ENCODE data around the gene FXYD3.

Gene FXYD3

GRCh38 chr19:35077411-35078223 lies 38.0 kb upstream of the FXYD3 start:
- Histone ChIP-seq H3K27me3 (ENCODE audit: insufficient read depth, low read length) (peaks cover 13% of the 10 kb centered on the region), H3K36me3 (ENCODE audit: insufficient read depth, low read length) (no peaks in the 10 kb centered on the region), H3K4me1 (ENCODE audit: insufficient read depth, low read length) (no peaks in the 10 kb centered on the region), H3K9me3 (ENCODE audit: low read length) (no peaks in the 10 kb centered on the region), H3K4me3 (ENCODE audit: low read length) (no peak overlapping the region), H2AFZ (ENCODE audit: low read depth, low read length) (no peak overlapping the region)

GRCh38 chr19:35079826-35080225 lies 35.8 kb upstream of the FXYD3 start:
- no peak overlapping the region for H2AFZ ChIP-seq (ENCODE audit: low read depth, low read length)
- no peaks in the 10 kb centered on the region for H3K9me3 ChIP-seq (ENCODE audit: low read length)
- H3K27me3 ChIP-seq (ENCODE audit: insufficient read depth, low read length), result peaks cover 13% of the 10 kb centered on the region
- no peak overlapping the region for H3K4me3 ChIP-seq (ENCODE audit: low read length)
- no peaks in the 10 kb centered on the region for H3K4me1 ChIP-seq (ENCODE audit: insufficient read depth, low read length)
- no peaks in the 10 kb centered on the region for H3K36me3 ChIP-seq (ENCODE audit: insufficient read depth, low read length)

- Histone ChIP-seq H2AFZ (ENCODE audit: low read depth, low read length) (no peak overlapping the region), H3K9me3 (ENCODE audit: low read length) (no peaks in the 10 kb centered on the region), H3K27me3 (ENCODE audit: insufficient read depth, low read length) (peaks cover 10% of the 10 kb centered on the region), H3K4me3 (ENCODE audit: low read length) (no peak overlapping the region), H3K4me1 (ENCODE audit: insufficient read depth, low read length) (no peaks in the 10 kb centered on the region), H3K36me3 (ENCODE audit: insufficient read depth, low read length) (no peaks in the 10 kb centered on the region)
Observed at GRCh38 chr19:35080613-35081170, 34.9 kb upstream of the FXYD3 start.

- no peak overlapping the region for H3K4me3 ChIP-seq (ENCODE audit: low read length)
- H3K4me1 ChIP-seq (ENCODE audit: insufficient read depth, low read length), result no peaks in the 10 kb centered on the region
- no peaks in the 10 kb centered on the region for H3K9me3 ChIP-seq (ENCODE audit: low read length)
- no peak overlapping the region for H2AFZ ChIP-seq (ENCODE audit: low read depth, low read length)
- no peaks in the 10 kb centered on the region for H3K36me3 ChIP-seq (ENCODE audit: insufficient read depth, low read length)
- H3K27me3 ChIP-seq (ENCODE audit: insufficient read depth, low read length), result peaks cover 10% of the 10 kb centered on the region
Observed at GRCh38 chr19:35081201-35081600, 34.4 kb upstream of the FXYD3 start.

GRCh38 chr19:35083691-35084508 lies 31.7 kb upstream of the FXYD3 start:
- no peaks in the 10 kb centered on the region for H3K36me3 ChIP-seq (ENCODE audit: insufficient read depth, low read length)
- peaks cover 13% of the 10 kb centered on the region for H3K27me3 ChIP-seq (ENCODE audit: insufficient read depth, low read length)
- H2AFZ ChIP-seq (ENCODE audit: low read depth, low read length), result no peak overlapping the region
- no peaks in the 10 kb centered on the region for H3K9me3 ChIP-seq (ENCODE audit: low read length)
- H3K4me3 ChIP-seq (ENCODE audit: low read length), result no peak overlapping the region
- no peaks in the 10 kb centered on the region for H3K4me1 ChIP-seq (ENCODE audit: insufficient read depth, low read length)

- H2AFZ ChIP-seq (ENCODE audit: low read depth, low read length), result no peak overlapping the region
- H3K9me3 ChIP-seq (ENCODE audit: low read length), result no peaks in the 10 kb centered on the region
- H3K27me3 ChIP-seq (ENCODE audit: insufficient read depth, low read length), result peaks cover 11% of the 10 kb centered on the region
- no peak overlapping the region for H3K4me3 ChIP-seq (ENCODE audit: low read length)
- no peaks in the 10 kb centered on the region for H3K4me1 ChIP-seq (ENCODE audit: insufficient read depth, low read length)
- no peaks in the 10 kb centered on the region for H3K36me3 ChIP-seq (ENCODE audit: insufficient read depth, low read length)
Observed at GRCh38 chr19:35084509-35084762, 31.2 kb upstream of the FXYD3 start.

- Histone ChIP-seq H3K4me1 (ENCODE audit: insufficient read depth, low read length) (no peaks in the 10 kb centered on the region), H3K4me3 (ENCODE audit: low read length) (no peak overlapping the region), H3K36me3 (ENCODE audit: insufficient read depth, low read length) (no peaks in the 10 kb centered on the region), H2AFZ (ENCODE audit: low read depth, low read length) (no peak overlapping the region), H3K27me3 (ENCODE audit: insufficient read depth, low read length) (peaks cover 3% of the 10 kb centered on the region), H3K9me3 (ENCODE audit: low read length) (no peaks in the 10 kb centered on the region)
Observed at GRCh38 chr19:35085947-35086346, 29.7 kb upstream of the FXYD3 start.

- Histone ChIP-seq H3K4me1 (ENCODE audit: insufficient read depth, low read length) (no peaks in the 10 kb centered on the region), H3K27me3 (ENCODE audit: insufficient read depth, low read length) (peaks cover 3% of the 10 kb centered on the region), H3K4me3 (ENCODE audit: low read length) (no peak overlapping the region), H3K36me3 (ENCODE audit: insufficient read depth, low read length) (no peaks in the 10 kb centered on the region), H2AFZ (ENCODE audit: low read depth, low read length) (no peak overlapping the region), H3K9me3 (ENCODE audit: low read length) (no peaks in the 10 kb centered on the region)
Observed at GRCh38 chr19:35086455-35086854, 29.2 kb upstream of the FXYD3 start.

GRCh38 chr19:35087393-35087792 lies 28.2 kb upstream of the FXYD3 start:
- H3K36me3 ChIP-seq (ENCODE audit: insufficient read depth, low read length), result no peaks in the 10 kb centered on the region
- H3K4me1 ChIP-seq (ENCODE audit: insufficient read depth, low read length), result no peaks in the 10 kb centered on the region
- no peak overlapping the region for H2AFZ ChIP-seq (ENCODE audit: low read depth, low read length)
- H3K4me3 ChIP-seq (ENCODE audit: low read length), result no peak overlapping the region
- peaks cover 3% of the 10 kb centered on the region for H3K27me3 ChIP-seq (ENCODE audit: insufficient read depth, low read length)
- no peaks in the 10 kb centered on the region for H3K9me3 ChIP-seq (ENCODE audit: low read length)

GRCh38 chr19:35088131-35088913 lies 27.3 kb upstream of the FXYD3 start:
- Histone ChIP-seq H3K9me3 (ENCODE audit: low read length) (no peaks in the 10 kb centered on the region), H3K36me3 (ENCODE audit: insufficient read depth, low read length) (no peaks in the 10 kb centered on the region), H3K4me1 (ENCODE audit: insufficient read depth, low read length) (no peaks in the 10 kb centered on the region)

GRCh38 chr19:35089554-35089953 lies 26.1 kb upstream of the FXYD3 start:
- H3K9me3 ChIP-seq (ENCODE audit: low read length), result no peaks in the 10 kb centered on the region
- no peak overlapping the region for H3K4me3 ChIP-seq (ENCODE audit: low read length)
- H3K36me3 ChIP-seq (ENCODE audit: insufficient read depth, low read length), result no peaks in the 10 kb centered on the region
- peaks cover 3% of the 10 kb centered on the region for H3K27me3 ChIP-seq (ENCODE audit: insufficient read depth, low read length)
- no peak overlapping the region for H2AFZ ChIP-seq (ENCODE audit: low read depth, low read length)
- H3K4me1 ChIP-seq (ENCODE audit: insufficient read depth, low read length), result no peaks in the 10 kb centered on the region

More at GRCh38 chr19:35088131-35088913, 27.3 kb upstream of the FXYD3 start:
- H3K27me3 ChIP-seq (ENCODE audit: insufficient read depth, low read length), result peaks cover 3% of the 10 kb centered on the region
- no peak overlapping the region for H3K4me3 ChIP-seq (ENCODE audit: low read length)
- no peak overlapping the region for H2AFZ ChIP-seq (ENCODE audit: low read depth, low read length)

GRCh38 chr19:35090160-35090505 lies 25.5 kb upstream of the FXYD3 start:
- no peak overlapping the region for H3K4me3 ChIP-seq (ENCODE audit: low read length)
- peaks cover 3% of the 10 kb centered on the region for H3K27me3 ChIP-seq (ENCODE audit: insufficient read depth, low read length)
- H3K36me3 ChIP-seq (ENCODE audit: insufficient read depth, low read length), result no peaks in the 10 kb centered on the region
- no peak overlapping the region for H2AFZ ChIP-seq (ENCODE audit: low read depth, low read length)
- no peaks in the 10 kb centered on the region for H3K9me3 ChIP-seq (ENCODE audit: low read length)
- H3K4me1 ChIP-seq (ENCODE audit: insufficient read depth, low read length), result no peaks in the 10 kb centered on the region

Data from neuron (in vitro differentiated cells).